ENCODE results near the gene THSD4. TPM values are rescaled to one million over a fixed set of nuclear protein-coding genes. Genes with fewer than 3 reads are reported as not detected.

The THSD4 gene
- total and polyA plus RNA-seq, 2 of the 8 experiments (the other 6 are each of a cell fraction or from before 2014, with no cell fraction given) = 2.5 to 6.2 TPM

DNA sequence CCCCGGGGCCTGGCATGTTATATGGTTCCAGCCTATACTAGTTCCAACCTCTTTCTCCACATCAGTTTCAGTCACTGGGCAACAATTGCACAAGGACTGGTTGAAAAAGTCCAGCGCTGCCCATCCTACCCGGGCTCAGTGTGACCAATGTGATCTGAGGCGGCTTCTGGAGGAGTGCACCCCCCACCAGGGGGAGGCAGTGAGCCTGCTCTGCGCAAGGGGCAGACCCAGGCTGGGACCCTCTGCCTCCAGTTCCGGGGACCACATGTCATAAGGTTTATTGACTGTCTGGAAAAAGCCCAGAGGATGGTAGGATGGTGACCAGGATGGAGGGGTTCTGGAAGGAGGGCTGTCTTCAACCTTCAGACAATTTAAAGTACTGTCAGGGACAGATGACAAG, 669.4 kb downstream of the THSD4 start (continued):
- TF ChIP-seq ATF3 (IDR thresholded peaks at IDR 0.05; ENCODE audit: insufficient read depth, low read depth, low read length) (no peak), FOSL1 (IDR thresholded peaks at IDR 0.05; ENCODE audit: insufficient read depth, low read depth, low read length) (no peak), KDM5A (IDR thresholded peaks at IDR 0.05; ENCODE audit: low read length) (no peak), SP2 (IDR thresholded peaks at IDR 0.05; ENCODE audit: low read length) (no peak), SIN3A (conservative IDR thresholded peaks at IDR 0.05 in 1 of 2, IDR thresholded peaks at IDR 0.05 in 1 of 2; ENCODE audit: low read depth in 1 of 2, low read length in 2 of 2) (no peak), GABPA (IDR thresholded peaks at IDR 0.05; ENCODE audit: borderline replicate concordance, insufficient read depth, low read length) (no peak)
- TF ChIP-seq, protein P1, sequence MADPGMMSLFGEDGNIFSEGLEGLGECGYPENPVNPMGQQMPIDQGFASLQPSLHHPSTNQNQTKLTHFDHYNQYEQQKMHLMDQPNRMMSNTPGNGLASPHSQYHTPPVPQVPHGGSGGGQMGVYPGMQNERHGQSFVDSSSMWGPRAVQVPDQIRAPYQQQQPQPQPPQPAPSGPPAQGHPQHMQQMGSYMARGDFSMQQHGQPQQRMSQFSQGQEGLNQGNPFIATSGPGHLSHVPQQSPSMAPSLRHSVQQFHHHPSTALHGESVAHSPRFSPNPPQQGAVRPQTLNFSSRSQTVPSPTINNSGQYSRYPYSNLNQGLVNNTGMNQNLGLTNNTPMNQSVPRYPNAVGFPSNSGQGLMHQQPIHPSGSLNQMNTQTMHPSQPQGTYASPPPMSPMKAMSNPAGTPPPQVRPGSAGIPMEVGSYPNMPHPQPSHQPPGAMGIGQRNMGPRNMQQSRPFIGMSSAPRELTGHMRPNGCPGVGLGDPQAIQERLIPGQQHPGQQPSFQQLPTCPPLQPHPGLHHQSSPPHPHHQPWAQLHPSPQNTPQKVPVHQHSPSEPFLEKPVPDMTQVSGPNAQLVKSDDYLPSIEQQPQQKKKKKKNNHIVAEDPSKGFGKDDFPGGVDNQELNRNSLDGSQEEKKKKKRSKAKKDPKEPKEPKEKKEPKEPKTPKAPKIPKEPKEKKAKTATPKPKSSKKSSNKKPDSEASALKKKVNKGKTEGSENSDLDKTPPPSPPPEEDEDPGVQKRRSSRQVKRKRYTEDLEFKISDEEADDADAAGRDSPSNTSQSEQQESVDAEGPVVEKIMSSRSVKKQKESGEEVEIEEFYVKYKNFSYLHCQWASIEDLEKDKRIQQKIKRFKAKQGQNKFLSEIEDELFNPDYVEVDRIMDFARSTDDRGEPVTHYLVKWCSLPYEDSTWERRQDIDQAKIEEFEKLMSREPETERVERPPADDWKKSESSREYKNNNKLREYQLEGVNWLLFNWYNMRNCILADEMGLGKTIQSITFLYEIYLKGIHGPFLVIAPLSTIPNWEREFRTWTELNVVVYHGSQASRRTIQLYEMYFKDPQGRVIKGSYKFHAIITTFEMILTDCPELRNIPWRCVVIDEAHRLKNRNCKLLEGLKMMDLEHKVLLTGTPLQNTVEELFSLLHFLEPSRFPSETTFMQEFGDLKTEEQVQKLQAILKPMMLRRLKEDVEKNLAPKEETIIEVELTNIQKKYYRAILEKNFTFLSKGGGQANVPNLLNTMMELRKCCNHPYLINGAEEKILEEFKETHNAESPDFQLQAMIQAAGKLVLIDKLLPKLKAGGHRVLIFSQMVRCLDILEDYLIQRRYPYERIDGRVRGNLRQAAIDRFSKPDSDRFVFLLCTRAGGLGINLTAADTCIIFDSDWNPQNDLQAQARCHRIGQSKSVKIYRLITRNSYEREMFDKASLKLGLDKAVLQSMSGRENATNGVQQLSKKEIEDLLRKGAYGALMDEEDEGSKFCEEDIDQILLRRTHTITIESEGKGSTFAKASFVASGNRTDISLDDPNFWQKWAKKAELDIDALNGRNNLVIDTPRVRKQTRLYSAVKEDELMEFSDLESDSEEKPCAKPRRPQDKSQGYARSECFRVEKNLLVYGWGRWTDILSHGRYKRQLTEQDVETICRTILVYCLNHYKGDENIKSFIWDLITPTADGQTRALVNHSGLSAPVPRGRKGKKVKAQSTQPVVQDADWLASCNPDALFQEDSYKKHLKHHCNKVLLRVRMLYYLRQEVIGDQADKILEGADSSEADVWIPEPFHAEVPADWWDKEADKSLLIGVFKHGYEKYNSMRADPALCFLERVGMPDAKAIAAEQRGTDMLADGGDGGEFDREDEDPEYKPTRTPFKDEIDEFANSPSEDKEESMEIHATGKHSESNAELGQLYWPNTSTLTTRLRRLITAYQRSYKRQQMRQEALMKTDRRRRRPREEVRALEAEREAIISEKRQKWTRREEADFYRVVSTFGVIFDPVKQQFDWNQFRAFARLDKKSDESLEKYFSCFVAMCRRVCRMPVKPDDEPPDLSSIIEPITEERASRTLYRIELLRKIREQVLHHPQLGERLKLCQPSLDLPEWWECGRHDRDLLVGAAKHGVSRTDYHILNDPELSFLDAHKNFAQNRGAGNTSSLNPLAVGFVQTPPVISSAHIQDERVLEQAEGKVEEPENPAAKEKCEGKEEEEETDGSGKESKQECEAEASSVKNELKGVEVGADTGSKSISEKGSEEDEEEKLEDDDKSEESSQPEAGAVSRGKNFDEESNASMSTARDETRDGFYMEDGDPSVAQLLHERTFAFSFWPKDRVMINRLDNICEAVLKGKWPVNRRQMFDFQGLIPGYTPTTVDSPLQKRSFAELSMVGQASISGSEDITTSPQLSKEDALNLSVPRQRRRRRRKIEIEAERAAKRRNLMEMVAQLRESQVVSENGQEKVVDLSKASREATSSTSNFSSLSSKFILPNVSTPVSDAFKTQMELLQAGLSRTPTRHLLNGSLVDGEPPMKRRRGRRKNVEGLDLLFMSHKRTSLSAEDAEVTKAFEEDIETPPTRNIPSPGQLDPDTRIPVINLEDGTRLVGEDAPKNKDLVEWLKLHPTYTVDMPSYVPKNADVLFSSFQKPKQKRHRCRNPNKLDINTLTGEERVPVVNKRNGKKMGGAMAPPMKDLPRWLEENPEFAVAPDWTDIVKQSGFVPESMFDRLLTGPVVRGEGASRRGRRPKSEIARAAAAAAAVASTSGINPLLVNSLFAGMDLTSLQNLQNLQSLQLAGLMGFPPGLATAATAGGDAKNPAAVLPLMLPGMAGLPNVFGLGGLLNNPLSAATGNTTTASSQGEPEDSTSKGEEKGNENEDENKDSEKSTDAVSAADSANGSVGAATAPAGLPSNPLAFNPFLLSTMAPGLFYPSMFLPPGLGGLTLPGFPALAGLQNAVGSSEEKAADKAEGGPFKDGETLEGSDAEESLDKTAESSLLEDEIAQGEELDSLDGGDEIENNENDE (IDR thresholded peaks at IDR 0.05; ENCODE audit: insufficient replicate concordance, low read length) = no peak

All from H1 (cell line).